HUES48 (cell line): ENCODE results near the gene COBLL1.
"Not testable (repeated sequence)": the region's sequence is repeated elsewhere in the genome, so short reads cannot be mapped to it uniquely, and the experiment has no call there.

Source experiments
- H3K27ac ChIP-seq: one replicate; pipeline ENCODE4 v1.7.0; 2013; ENCODE audit warnings: low read depth, low read length, inconsistent platforms
- H3K27me3 ChIP-seq: 2 replicates; pipeline ENCODE4 v1.6.1; 2013; ENCODE audit warnings: mild to moderate bottlenecking, low read length; ENCODE audit not compliant: control insufficient read depth, insufficient read depth
- H3K36me3 ChIP-seq: 2 replicates; pipeline ENCODE4 v1.6.1; 2013; ENCODE audit warnings: low read length; ENCODE audit not compliant: control insufficient read depth, insufficient read depth
- H3K4me1 ChIP-seq: 2 replicates; pipeline ENCODE4 v1.6.1; 2013; ENCODE audit warnings: mild to moderate bottlenecking, low read length; ENCODE audit not compliant: control insufficient read depth, insufficient read depth
- H3K4me3 ChIP-seq: 2 replicates; pipeline ENCODE4 v1.5.1; 2013; ENCODE audit warnings: mild to moderate bottlenecking, low read depth, low read length
- H3K9ac ChIP-seq: 2 replicates; pipeline ENCODE4 v1.6.1; 2013; ENCODE audit warnings: mild to moderate bottlenecking, low read depth, low read length, moderate library complexity
- H3K9me3 ChIP-seq: 2 replicates; pipeline ENCODE4 v1.6.1; 2013; ENCODE audit warnings: low read length; ENCODE audit not compliant: control insufficient read depth, insufficient read depth

COBLL1 gene

DNA sequence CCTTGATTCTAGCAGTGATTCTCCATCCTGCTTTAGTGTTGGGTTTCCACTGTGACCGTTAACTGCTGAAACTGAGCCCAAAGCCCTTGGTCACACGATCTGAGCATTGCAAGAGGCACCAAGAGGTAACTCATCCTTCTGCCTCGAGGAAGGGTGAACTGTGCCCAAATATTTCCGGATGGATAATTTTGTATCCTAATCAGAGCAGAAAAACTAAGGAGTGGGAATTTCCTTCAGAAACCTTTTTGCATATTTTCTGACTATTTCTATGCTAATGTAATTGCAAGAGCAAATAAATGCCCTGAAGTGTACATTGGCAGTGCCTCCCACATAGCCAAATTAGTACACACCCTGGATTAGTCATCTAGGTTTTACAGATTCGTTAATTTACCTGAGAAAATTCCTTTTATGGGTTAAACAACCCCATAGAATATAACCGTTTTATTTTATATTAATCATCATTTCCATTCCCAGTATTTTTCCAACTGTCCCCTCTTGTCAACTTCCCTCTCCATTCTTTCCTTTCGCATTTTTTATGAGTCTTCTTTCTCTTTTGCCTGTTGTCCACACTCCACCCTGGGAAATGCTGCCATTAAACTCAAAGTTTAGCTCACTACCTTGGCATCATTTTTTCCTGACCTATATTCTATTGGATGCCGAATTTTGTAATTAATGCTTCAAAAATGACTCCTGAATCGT is 31.7 kb upstream of the COBLL1 start:
- H3K9ac ChIP-seq: no peak overlapping the region
- H3K27ac ChIP-seq: no peak overlapping the region

DNA sequence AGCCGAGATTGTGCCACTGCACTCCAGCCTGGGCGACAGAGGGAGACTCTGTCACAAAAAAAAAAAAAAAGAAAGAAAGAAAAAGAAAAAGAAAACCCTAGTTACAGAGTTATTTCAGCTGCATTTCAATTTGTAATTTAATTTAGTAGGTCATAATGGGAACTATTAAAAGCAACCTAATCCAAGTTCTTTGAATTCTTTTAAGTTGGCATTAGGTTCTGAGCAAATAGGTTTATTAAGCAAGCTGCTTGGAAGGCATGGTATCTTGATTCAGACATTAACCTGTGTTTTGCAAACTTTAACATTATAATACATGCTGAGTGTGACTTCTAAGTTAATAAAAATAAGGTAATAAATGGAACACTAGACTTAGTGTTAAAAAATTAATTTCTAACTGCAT is 29.8 kb upstream of the COBLL1 start:
- Histone ChIP-seq H3K9ac (no peak overlapping the region), H3K9me3 (no peaks in the 10 kb centered on the region), H3K27me3 (no peaks in the 10 kb centered on the region), H3K4me3 (no peak overlapping the region), H3K36me3 (no peaks in the 10 kb centered on the region), H3K27ac (no peak overlapping the region), H3K4me1 (no peaks in the 10 kb centered on the region)

More for the DNA sequence above, 31.7 kb upstream of the COBLL1 start:
- Histone ChIP-seq H3K27me3 (no peaks in the 10 kb centered on the region), H3K4me1 (0 out of 2 replicates have a peak, but pooled peaks cover under 1% of the 10 kb centered on the region), H3K9me3 (no peaks in the 10 kb centered on the region), H3K36me3 (no peaks in the 10 kb centered on the region), H3K4me3 (no peak overlapping the region)

DNA sequence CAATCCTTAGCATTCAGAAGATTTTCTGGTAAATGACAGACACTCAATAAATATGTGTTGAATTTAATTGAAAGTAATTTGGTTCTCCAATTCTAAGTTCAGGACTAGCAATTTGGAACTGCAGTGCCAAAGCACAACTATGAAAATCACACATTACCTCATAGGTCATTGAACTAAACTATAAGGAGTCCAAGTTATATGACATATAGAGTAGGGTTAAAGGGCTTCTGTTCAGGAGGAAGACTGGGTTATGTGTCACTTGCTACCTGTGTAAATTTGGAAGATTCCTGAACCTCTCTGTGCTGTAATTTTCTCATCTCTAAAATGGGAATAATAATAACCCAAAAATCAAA is 27.8 kb upstream of the COBLL1 start:
- Histone ChIP-seq H3K9ac (no peak overlapping the region), H3K27me3 (no peaks in the 10 kb centered on the region), H3K27ac (no peak overlapping the region), H3K9me3 (no peaks in the 10 kb centered on the region), H3K4me3 (no peak overlapping the region), H3K36me3 (no peaks in the 10 kb centered on the region), H3K4me1 (no peaks in the 10 kb centered on the region)

GRCh38 chr2:164868563-164869419 is 27.2 kb upstream of the COBLL1 start:
- Histone ChIP-seq H3K4me3 (no peak overlapping the region), H3K27me3 (no peaks in the 10 kb centered on the region), H3K9me3 (no peaks in the 10 kb centered on the region), H3K9ac (no peak overlapping the region), H3K4me1 (no peaks in the 10 kb centered on the region), H3K36me3 (no peaks in the 10 kb centered on the region), H3K27ac (no peak overlapping the region)

- H3K4me1 ChIP-seq: no peaks in the 10 kb centered on the region
- no peak overlapping the region for H3K27ac ChIP-seq
Measured at GRCh38 chr2:164867779-164868397, 26.3 kb upstream of the COBLL1 start.

DNA sequence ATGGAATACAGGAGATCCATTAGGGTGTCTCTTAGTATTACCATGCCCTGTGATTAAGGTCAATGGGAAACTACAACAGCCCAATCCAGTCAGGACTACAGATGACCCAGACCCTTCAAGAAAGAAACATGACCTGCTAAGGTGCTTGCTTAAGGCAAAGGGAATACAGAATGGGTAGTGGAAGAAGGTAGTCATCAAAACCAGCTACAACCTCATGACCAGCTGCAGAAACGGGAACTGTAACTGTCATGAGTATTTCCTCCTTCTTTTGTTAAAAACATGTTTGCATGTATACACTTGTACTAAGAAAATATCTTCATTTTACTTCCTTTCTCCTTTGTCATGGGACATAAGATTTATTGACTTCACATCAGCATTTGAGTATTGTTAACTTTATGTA is 24.8 kb upstream of the COBLL1 start:
- not testable (repeated sequence) for H3K4me1 ChIP-seq, H3K9me3 ChIP-seq, H3K27me3 ChIP-seq, H3K27ac ChIP-seq, H3K4me3 ChIP-seq, H3K36me3 ChIP-seq, H3K9ac ChIP-seq

More at GRCh38 chr2:164867779-164868397, 26.3 kb upstream of the COBLL1 start:
- Histone ChIP-seq H3K36me3 (no peaks in the 10 kb centered on the region), H3K4me3 (no peak overlapping the region), H3K9me3 (no peaks in the 10 kb centered on the region), H3K27me3 (no peaks in the 10 kb centered on the region), H3K9ac (no peak overlapping the region)

DNA sequence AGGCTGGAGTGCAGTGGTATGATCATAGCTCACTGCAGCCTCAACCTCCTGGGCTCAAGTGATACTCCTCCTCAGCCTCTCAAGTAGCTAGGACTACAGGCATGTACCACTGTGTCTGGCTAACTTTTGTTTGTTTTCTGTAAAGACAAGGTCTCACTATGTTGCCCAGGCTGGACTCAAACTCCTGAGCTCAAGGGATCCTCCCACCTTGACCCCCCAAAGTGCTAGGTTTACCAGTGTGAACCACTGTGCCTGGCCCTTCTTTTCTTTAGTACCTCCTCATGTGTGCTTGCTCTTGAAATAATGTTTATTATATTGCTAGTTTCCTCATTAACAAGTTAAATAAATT is 19.0 kb upstream of the COBLL1 start:
- Histone ChIP-seq H3K4me1 (no peaks in the 10 kb centered on the region), H3K9ac (no peak overlapping the region), H3K4me3 (no peak overlapping the region), H3K36me3 (no peaks in the 10 kb centered on the region), H3K27ac (no peak overlapping the region), H3K27me3 (no peaks in the 10 kb centered on the region), H3K9me3 (no peaks in the 10 kb centered on the region)

- H3K4me3 ChIP-seq, H3K4me1 ChIP-seq, H3K9me3 ChIP-seq, H3K36me3 ChIP-seq, H3K9ac ChIP-seq, H3K27me3 ChIP-seq, H3K27ac ChIP-seq: not testable (repeated sequence)
Measured at GRCh38 chr2:164859906-164860693, 18.5 kb upstream of the COBLL1 start.

GRCh38 chr2:164859251-164859818 is 17.7 kb upstream of the COBLL1 start:
- H3K4me3 ChIP-seq: no peak overlapping the region
- H3K9me3 ChIP-seq: no peaks in the 10 kb centered on the region
- H3K27me3 ChIP-seq: no peaks in the 10 kb centered on the region
- no peaks in the 10 kb centered on the region for H3K36me3 ChIP-seq
- no peaks in the 10 kb centered on the region for H3K4me1 ChIP-seq
- no peak overlapping the region for H3K9ac ChIP-seq
- H3K27ac ChIP-seq: no peak overlapping the region

GRCh38 chr2:164852086-164852485 is 10.5 kb upstream of the COBLL1 start:
- no peaks in the 10 kb centered on the region for H3K4me1 ChIP-seq
- H3K4me3 ChIP-seq: no peak overlapping the region
- no peaks in the 10 kb centered on the region for H3K9me3 ChIP-seq
- no peak overlapping the region for H3K27ac ChIP-seq
- H3K36me3 ChIP-seq: no peaks in the 10 kb centered on the region
- no peaks in the 10 kb centered on the region for H3K27me3 ChIP-seq
- no peak overlapping the region for H3K9ac ChIP-seq
